Activated CD4-positive, alpha-beta T cell treated with anti-CD3 and anti-CD28 coated beads, Interleukin-2, amount 50 U/mL, for 24 hours (primary cell): ENCODE data around the gene CES2.
"Not testable (repeated sequence)": the region's sequence is repeated elsewhere in the genome, so short reads cannot be mapped to it uniquely, and the experiment has no call there.

Experiments used
- DNase-seq, 2 donors: peaks; one replicate each; pipeline ENCODE4 v3.0.0-alpha.2; 2020; ENCODE audit warnings: low read depth in 1 of 2, low spot score in 1 of 2

The CES2 gene

GRCh38 chr16:66976746-66977145 is 41.4 kb downstream of the CES2 start:
- DNase-seq = no peak

GRCh38 chr16:66977341-66978113 is 42.2 kb downstream of the CES2 start:
- DNase-seq = peak; percentile 88

- no peak for DNase-seq
These were observed 43.8 kb downstream of the CES2 start for GRCh38 chr16:66979011-66979717.

GRCh38 chr16:66983033-66983432 is 47.7 kb downstream of the CES2 start:
- no peak for DNase-seq

- peak; percentile 42 to 58 for DNase-seq
These were observed 49.6 kb downstream of the CES2 start for GRCh38 chr16:66984892-66985311.

GRCh38 chr16:66986559-66986958 is 51.2 kb downstream of the CES2 start:
- no peak for DNase-seq

- no peak for DNase-seq
These were observed 53.0 kb downstream of the CES2 start, which contains the start of gene CES4A for GRCh38 chr16:66988197-66988788. Gene CES4A, plus strand, starts transcription at chr16:66988589. Its CDS starts 184 bp downstream, at chr16:66988773.

- no peak for DNase-seq
These were observed 56.3 kb downstream of the CES2 start for GRCh38 chr16:66991545-66992077.

- DNase-seq = not testable (repeated sequence)
These were observed 58.2 kb downstream of the CES2 start for GRCh38 chr16:66993558-66993957.
